Stimulated activated naive B cell treated with anti-CD40 and anti-IgM and Interleukin-4, amounts not matched to agents 10 μg/mL and 1 μg/mL and 100 μg/mL, for 72 hours (primary cell): ENCODE measurements around the gene LRRC37A.
"Not testable (repeated sequence)": the region's sequence is repeated elsewhere in the genome, so short reads cannot be mapped to it uniquely, and the experiment has no call there.

Source experiments
- ATAC-seq, 2 donors: fragments of 150-1000 bp; cut with Tn5 transposase; replicated peaks; 2 replicates each; pipeline ENCODE4 v1.10.0; 2021; ENCODE audit warnings: moderate library complexity in 1 of 2
- DNase-seq: peaks from one replicate; pipeline ENCODE4 v3.0.0; 2021
- H3K27ac Mint-ChIP-seq: one replicate; pipeline ENCODE4 v1.8.0; 2022; ENCODE audit warnings: mild to moderate bottlenecking, mixed read lengths
- H3K27me3 Mint-ChIP-seq, 2 donors: one replicate each; pipeline ENCODE4 v1.8.0; 2022; ENCODE audit warnings: mixed read lengths in 2 of 2
- H3K36me3 Mint-ChIP-seq, 2 donors: one replicate each; pipeline ENCODE4 v1.8.0; 2022; ENCODE audit warnings: mixed read lengths in 2 of 2, mild to moderate bottlenecking in 1 of 2
- H3K4me1 Mint-ChIP-seq, 2 donors: one replicate each; pipeline ENCODE4 v1.8.0; 2022; ENCODE audit warnings: mixed read lengths in 2 of 2, mild to moderate bottlenecking in 1 of 2
- H3K4me3 Mint-ChIP-seq, 2 donors: one replicate each; pipeline ENCODE4 v1.8.0; 2022; ENCODE audit warnings: mild to moderate bottlenecking in 2 of 2, mixed read lengths in 2 of 2, moderate library complexity in 1 of 2
- H3K9me3 Mint-ChIP-seq, 2 donors: one replicate each; pipeline ENCODE4 v1.8.0; 2022; ENCODE audit warnings: mixed read lengths in 2 of 2, mild to moderate bottlenecking in 1 of 2

The LRRC37A gene

DNA sequence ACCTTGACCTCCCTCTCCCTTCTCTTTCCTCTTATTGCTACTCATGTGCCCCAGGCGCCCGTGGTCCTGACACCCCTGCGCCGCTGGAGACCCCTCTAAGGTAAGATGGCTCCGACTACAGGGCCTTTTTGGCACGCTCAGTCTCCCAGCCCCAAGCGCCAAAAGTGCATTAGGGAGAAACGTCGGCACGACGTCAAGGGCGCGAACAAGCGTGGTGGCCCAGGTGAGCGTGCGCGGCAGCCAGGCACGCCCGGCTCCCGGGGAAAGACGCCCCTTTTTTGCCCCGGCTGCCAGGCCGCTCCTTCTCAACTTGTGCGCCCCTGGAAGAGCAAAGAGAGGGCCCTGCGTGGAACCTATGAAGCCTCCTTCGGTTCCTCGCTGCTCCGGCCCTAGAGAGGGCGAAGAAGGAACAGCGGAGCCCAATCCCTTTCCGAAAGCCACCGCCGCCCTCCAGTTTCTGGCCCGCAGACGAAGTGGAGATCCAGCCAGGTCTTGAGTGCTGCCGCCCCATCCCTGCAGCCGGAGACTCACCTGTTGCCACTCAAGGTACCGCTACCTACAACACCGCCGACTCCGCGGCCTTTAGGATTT is 66.3 kb downstream of the LRRC37A start:
- not testable (repeated sequence) for H3K4me1 Mint-ChIP-seq, H3K36me3 Mint-ChIP-seq, H3K4me3 Mint-ChIP-seq, H3K9me3 Mint-ChIP-seq, DNase-seq, H3K27ac Mint-ChIP-seq, H3K27me3 Mint-ChIP-seq
- ATAC-seq, result peak; percentile 62 to 66

DNA sequence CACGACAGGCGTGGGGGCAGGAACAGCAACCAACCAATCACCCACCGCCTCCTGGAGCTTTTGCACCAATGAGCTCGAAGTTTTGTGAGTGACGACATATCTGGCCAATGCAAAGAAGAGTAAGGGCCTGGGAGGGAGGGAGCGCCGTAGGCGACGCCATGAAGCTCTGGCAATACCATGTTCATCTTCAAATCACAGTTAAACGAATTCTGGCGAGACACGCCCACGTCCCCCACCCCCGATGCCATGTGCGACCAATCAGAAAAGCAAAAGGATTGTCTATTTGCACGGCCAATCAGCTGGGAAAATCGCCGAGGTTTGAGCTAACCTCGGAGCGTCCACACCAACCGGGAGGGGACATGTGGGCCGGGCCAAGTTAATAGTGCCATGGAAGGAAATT is 66.8 kb downstream of the LRRC37A start, which contains the start of gene ARL17B:
TSS of gene ARL17B (minus strand) at position 12 of the 400 bp plus-strand sequence. CDS start 3,369 bp downstream, outside the sequence.
- not testable (repeated sequence) for H3K36me3 Mint-ChIP-seq, H3K4me1 Mint-ChIP-seq, H3K9me3 Mint-ChIP-seq, H3K27me3 Mint-ChIP-seq, H3K27ac Mint-ChIP-seq, H3K4me3 Mint-ChIP-seq
- peak; percentile 98 for ATAC-seq
- DNase-seq, result peak; percentile 85

DNA sequence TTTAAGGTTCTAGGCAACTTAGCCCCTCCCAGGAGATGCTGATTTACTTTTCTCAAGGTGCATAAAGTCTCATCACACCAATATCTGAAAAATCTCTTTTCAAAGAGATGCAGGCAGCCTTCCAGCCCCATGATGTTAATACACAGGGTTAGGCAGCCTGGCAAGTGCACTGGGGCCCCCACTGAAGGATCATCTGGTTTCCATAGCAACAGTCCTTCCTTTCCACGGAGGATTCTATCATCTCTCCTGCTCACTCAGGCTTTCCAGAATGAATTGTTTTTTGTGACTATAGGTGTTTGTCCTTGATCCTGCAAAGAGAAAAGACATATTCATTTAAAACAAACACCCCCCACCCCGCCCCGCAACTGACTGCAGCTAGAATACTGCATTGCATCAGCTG is 72.6 kb downstream of the LRRC37A start:
- not testable (repeated sequence) for ATAC-seq, H3K4me1 Mint-ChIP-seq, H3K36me3 Mint-ChIP-seq, H3K27me3 Mint-ChIP-seq, H3K4me3 Mint-ChIP-seq, H3K9me3 Mint-ChIP-seq, H3K27ac Mint-ChIP-seq, DNase-seq

DNA sequence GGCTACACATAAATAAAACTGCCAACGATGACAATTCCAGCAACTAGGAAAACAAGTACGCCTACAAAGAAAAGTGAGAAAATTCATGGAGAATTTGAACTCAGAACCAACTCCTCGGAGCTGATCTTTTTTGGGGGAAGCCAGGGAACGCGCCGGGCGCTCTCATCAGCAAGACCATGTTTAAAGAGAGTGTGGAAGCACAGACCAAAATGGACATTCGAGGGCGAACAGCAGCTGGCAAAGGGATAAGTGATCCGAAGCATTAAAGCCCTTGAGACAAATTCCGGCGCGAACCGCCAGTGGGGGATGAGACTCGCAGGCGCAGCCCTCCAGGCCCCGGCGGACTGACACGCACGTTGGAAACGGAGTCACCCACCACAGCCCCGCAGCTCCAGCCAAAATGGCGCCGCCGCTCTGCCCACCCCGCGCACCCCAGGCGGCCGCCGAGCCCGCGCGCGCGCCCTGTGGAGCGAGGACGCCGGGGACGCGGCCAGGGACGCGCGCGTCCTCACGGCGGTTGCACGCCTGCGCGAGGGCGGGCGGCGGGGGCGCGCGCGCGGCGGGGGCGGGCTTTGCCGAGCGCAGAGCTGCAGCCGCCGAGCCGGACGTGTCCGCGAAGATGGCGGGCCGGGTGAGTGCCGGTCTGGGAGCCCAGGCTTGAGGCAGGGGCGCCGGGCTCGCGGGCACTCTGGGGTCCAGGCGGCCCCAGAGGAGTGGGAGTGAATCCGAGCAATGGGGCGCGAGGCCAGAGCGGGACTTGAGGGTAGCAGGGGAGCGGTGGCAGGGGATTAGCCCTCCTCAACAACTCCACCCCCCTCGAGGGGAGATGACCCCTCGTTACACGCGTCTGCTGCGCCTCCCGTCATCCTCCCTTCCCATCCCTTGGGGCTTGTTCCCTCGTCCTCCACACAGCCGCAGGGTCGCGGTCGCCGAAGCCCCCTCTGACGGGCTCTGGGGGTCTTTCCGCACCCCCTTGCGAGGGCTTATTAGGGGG is 77.6 kb downstream of the LRRC37A start:
- not testable (repeated sequence) for H3K4me3 Mint-ChIP-seq, H3K36me3 Mint-ChIP-seq, H3K27ac Mint-ChIP-seq, DNase-seq, H3K9me3 Mint-ChIP-seq, H3K4me1 Mint-ChIP-seq, H3K27me3 Mint-ChIP-seq
- peak; percentile 67 to 79 for ATAC-seq

DNA sequence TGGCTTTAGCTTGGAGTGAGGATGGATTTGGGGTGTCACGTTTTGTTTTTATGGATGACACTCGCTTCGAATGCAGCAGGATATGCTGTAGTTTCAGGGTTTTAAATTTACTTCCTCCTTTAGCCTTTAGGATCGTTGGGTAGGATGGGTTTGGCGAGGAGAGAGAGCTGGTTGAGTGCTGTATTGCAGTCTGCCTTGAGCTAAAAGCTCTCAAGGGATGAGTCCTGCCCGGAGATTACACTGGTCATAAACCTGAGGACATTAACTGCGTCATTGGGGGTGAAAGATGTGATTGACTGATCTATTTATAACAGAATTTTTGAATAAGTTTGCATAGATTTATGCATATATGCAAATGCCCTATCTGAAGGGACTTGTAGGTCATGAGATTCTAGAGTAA is 78.5 kb downstream of the LRRC37A start:
- not testable (repeated sequence) for H3K4me1 Mint-ChIP-seq, H3K27me3 Mint-ChIP-seq, DNase-seq, H3K4me3 Mint-ChIP-seq, H3K9me3 Mint-ChIP-seq, H3K27ac Mint-ChIP-seq, H3K36me3 Mint-ChIP-seq
- peak; percentile 88 to 92 for ATAC-seq

DNA sequence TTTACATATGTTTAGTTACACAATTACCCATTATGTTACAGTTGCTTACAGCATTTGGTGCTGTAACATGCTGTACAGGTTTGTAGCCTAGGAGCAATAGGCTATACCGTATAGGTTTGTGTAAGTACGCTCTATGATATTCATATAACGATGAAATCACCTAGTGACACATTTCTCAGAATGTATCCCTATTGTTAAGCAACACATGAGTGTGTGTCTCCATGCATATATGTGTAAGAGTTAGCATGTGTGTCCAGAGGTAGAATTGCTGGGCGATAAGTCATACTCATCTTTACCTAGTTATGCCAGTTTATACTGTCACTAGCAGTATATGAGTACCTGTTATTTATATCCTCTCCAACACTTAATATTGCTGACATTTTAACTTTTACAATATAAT is 88.2 kb downstream of the LRRC37A start:
- H3K36me3 Mint-ChIP-seq, H3K4me1 Mint-ChIP-seq, DNase-seq, H3K27me3 Mint-ChIP-seq, H3K27ac Mint-ChIP-seq, H3K4me3 Mint-ChIP-seq, H3K9me3 Mint-ChIP-seq: not testable (repeated sequence)
- ATAC-seq, result peak in 1 of 2 donors; percentile 33

DNA sequence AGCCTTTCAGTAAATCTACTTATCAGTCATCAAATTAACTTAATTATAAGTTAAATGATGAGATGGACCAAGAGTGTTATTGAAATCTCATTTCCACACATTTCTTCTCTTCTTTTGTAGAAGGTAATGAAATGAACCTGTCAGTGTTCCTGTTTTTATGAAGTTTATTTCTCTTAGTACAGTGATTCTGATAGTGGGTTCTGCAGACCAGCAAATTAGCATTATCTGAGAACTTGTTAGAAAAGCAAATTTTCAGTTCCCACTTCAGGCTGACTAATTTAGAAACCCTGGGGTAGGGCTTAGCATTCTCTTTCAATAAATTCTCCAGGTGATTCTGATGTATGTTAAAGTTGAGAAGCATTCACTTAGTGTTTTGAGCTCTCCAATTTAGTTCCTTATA is 90.6 kb downstream of the LRRC37A start:
- H3K4me1 Mint-ChIP-seq, H3K27ac Mint-ChIP-seq, H3K27me3 Mint-ChIP-seq, H3K9me3 Mint-ChIP-seq, H3K36me3 Mint-ChIP-seq, DNase-seq, H3K4me3 Mint-ChIP-seq: not testable (repeated sequence)
- ATAC-seq, result peak; percentile 84 to 88
